Heart left ventricle (tissue), 13 donors: ENCODE results near the gene RERG.

Experiments
- POLR2A ChIP-seq, 2 donors: fragments of 450-650 bp; IDR thresholded peaks; one replicate each; pipeline ENCODE4 v1.6.1; 2017; ENCODE audit warnings: antibody characterized with exemption in 2 of 2, mild to moderate bottlenecking in 2 of 2, moderate library complexity in 2 of 2
- TF ChIP-seq, protein P1 (sequence below), 12 donors: fragments of 200-600 bp; sonication (generic) in 4 of 12; IDR thresholded peaks; one replicate each; pipeline versions ENCODE4 v1.5.0 to v1.8.0; 2018 to 2022; ENCODE audit warnings: antibody characterized with exemption in 12 of 12, mild to moderate bottlenecking in 5 of 12
- donor health status: ischemic (EF 13 %, LVEDD 7.1; RV severe dilation, severe dysfunction).
- donor health status: DM: no; HTN: yes; CAD: no.
- donor health status: DM: no; HTN: no; CAD: no.
- donor health status: ischemic (EF 25% LVEDD 6.9; RV normal size, moderate dysfunction).
- donor health status: ischemic (EF 25% LVEDD 5.7; RV mildly dilated, moderate dysfunction).
- donor health status: ischemic (EF 35%, LVEDD 5.7; RV mildly dilated, moderate dysfunction).
- donor health status: nonischemic (EF 11% LVEDD 7.7; RV severe dilation, severe dysfunction).
- donor health status: DM: yes; HTN: yes; CAD: no.
- donor health status: PGD.
- donor health status: ischemic (EF 29% LVEDD 5.4; RV normal size, mild dysfunction).
- donor health status: nonischemic (EF 23%, LVEDD 6.1; RV moderate dilation, normal function).

DNA sequence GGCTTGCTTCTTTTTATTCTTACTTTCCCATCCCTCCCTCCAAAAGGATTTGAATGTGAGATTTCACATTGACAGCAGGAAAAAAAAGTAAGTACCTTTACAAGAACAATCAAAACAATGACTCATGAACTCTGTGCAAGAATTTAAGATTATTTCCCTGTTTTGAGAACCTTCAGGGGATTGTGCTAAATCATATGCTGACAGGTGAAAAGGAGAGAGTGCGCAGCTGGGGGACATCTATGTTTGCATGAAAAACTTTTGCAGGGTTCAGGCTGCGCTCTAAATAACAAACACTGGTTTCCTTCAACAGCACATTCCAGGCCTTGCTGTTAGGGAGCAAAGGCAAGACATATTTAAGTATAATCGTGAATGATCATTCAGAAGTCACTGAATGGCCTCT, 27.3 kb downstream of the RERG start:
- TF ChIP-seq, protein P1, sequence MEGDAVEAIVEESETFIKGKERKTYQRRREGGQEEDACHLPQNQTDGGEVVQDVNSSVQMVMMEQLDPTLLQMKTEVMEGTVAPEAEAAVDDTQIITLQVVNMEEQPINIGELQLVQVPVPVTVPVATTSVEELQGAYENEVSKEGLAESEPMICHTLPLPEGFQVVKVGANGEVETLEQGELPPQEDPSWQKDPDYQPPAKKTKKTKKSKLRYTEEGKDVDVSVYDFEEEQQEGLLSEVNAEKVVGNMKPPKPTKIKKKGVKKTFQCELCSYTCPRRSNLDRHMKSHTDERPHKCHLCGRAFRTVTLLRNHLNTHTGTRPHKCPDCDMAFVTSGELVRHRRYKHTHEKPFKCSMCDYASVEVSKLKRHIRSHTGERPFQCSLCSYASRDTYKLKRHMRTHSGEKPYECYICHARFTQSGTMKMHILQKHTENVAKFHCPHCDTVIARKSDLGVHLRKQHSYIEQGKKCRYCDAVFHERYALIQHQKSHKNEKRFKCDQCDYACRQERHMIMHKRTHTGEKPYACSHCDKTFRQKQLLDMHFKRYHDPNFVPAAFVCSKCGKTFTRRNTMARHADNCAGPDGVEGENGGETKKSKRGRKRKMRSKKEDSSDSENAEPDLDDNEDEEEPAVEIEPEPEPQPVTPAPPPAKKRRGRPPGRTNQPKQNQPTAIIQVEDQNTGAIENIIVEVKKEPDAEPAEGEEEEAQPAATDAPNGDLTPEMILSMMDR (IDR thresholded peaks at IDR 0.05), result no peak
- no peak for TF ChIP-seq POLR2A (IDR thresholded peaks at IDR 0.05)
